Body of pancreas (tissue), 4 donors: ENCODE results near the gene NFIA.

Source experiments
- CTCF ChIP-seq, 7 experiments: fragments of 450-650 bp in 4 of 7; fragments of 200-600 bp in 3 of 7; sonication (generic) in 3 of 7; IDR thresholded peaks; one replicate each; pipeline ENCODE4 v1.5.1; 2016 to 2019; ENCODE audit warnings: antibody characterized with exemption in 7 of 7
- POLR2A ChIP-seq, 3 donors: fragments of 450-650 bp; IDR thresholded peaks; one replicate each; pipeline ENCODE4 v1.6.1; 2016; ENCODE audit warnings: antibody characterized with exemption in 3 of 3, mild to moderate bottlenecking in 2 of 3

GRCh38 chr1:61120998-61121397 lies 38.6 kb downstream of the NFIA start:
- TF ChIP-seq CTCF (IDR thresholded peaks at IDR 0.05) (no peak), POLR2A (IDR thresholded peaks at IDR 0.05) (no peak)
